HG02571 (cell line): ENCODE measurements around the gene MKX.
"Not testable (repeated sequence)": the region's sequence is repeated elsewhere in the genome, so short reads cannot be mapped to it uniquely, and the experiment has no call there.

Experiments
- ATAC-seq: cut with Tn5 transposase; IDR thresholded peaks from one replicate; pipeline ENCODE4 v1.9.1; 2021; ENCODE audit warnings: mild to moderate bottlenecking, moderate library complexity; ENCODE audit not compliant: unreplicated experiment

Gene MKX

DNA sequence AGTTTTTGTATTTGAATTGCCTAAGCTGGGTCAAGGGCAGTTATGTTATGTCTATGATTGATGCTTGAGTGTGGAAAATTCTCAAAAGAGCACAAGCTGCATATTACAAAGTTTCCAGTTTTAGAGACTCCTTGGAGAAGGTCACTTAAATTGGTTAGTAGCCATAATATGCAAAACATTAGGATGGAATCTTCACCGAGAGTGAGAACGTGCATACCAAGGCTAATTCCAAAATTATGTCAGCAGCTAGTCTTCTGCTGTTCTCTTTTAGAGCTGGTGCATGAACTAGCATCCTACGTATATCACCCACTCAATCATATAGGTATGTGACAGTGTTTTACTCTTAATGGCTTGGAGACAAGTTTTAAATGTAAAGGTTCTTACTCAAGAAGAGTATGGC is 49.2 kb downstream of the MKX start:
- ATAC-seq: no peak

DNA sequence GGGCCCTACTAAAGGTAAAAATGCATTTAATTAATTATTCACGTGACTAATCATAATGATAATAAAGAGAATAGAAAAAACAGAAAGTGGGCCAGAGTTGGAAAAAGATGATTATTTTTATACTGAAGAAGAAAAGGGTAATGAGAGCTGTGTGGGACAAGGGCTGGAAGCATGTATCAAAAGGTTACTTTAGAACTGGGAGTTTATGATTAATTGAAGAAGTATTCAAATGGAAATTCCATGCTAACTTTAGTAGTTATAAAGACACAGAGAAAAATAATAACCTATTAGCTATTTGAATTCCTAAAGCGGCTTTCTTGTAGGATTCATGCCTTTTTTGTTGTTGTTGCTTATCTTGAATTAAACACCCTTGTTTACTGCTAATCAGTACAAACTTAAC is 49.9 kb downstream of the MKX start:
- no peak for ATAC-seq

- no peak for ATAC-seq
Observed at GRCh38 chr10:27695088-27695487, 50.5 kb downstream of the MKX start.

GRCh38 chr10:27692663-27693062 is 53.0 kb downstream of the MKX start:
- ATAC-seq: no peak

DNA sequence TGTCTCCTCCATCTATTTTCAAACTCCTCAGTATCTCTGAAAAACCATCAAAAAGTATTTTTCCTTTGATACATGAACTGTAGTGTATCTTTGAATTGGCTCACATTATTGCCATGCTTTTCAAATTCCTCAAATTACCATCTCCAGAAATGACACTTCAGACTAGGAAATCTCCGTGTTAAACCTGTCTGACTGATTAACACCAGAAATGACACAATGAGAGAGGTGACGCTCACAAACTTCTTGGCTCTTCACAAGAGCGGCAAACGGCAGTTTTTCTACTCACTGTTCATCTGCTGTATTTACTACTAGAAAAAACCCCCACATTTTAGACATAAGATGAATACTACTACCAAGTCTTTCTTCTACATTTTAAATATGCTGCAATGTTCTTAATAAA is 56.6 kb downstream of the MKX start:
- ATAC-seq: no peak

GRCh38 chr10:27688276-27688675 is 57.3 kb downstream of the MKX start:
- ATAC-seq: no peak

- ATAC-seq: no peak
Observed at GRCh38 chr10:27687743-27688142, 57.9 kb downstream of the MKX start.

DNA sequence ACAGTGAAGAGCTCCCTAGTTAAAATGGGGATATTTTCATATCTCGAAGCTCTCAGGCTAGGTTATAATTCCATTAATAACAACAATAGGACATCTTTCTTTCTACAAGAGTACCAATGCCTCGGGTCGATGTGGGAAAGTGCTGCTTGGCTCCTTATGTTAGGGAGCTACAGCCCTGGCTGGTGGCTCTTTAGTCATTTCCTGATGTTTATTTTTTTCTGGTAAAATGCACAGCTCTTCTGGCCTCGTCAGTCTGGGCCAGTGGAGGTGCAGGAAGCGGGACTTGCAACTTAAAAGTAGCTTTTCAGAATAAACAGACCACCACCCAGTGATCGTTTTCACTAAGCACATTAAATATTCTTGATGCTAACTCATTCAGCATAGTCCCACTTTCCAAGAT is 58.3 kb downstream of the MKX start:
- no peak for ATAC-seq

- no peak for ATAC-seq
Observed at GRCh38 chr10:27685681-27686080, 59.9 kb downstream of the MKX start.

GRCh38 chr10:27683226-27683625 is 62.4 kb downstream of the MKX start:
- no peak for ATAC-seq

- ATAC-seq: not testable (repeated sequence)
Observed at GRCh38 chr10:27681795-27682194, 63.8 kb downstream of the MKX start.

- no peak for ATAC-seq
Observed at GRCh38 chr10:27680691-27681605, 64.7 kb downstream of the MKX start.

- ATAC-seq: no peak
Observed at GRCh38 chr10:27680006-27680557, 65.5 kb downstream of the MKX start.

DNA sequence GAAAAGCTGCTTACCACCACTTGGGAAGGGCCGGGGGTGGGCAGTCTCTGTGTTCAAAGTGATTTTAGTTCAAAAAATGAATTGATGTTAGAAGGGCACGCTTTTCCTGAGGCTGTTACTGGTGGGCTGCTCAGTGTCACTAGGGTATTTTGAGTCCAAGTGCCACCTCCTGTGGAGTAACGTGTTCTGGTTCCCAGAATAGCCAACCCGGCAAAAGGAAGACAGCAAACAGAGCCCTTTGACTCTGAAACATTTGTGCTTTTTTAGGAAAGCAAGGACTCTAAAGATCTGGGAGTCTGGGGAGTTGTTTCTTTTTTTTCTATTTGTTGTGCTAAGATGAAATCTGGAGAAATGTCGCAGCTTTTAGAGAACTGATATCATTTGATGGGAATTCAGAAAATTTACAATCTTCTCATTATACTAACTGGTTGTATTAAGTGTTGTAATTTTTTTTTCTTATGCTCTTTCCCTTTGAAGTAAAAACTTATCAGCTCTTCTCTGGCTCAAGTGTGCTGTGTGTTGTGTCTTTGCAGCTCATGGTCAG is 66.2 kb downstream of the MKX start:
- ATAC-seq: no peak

DNA sequence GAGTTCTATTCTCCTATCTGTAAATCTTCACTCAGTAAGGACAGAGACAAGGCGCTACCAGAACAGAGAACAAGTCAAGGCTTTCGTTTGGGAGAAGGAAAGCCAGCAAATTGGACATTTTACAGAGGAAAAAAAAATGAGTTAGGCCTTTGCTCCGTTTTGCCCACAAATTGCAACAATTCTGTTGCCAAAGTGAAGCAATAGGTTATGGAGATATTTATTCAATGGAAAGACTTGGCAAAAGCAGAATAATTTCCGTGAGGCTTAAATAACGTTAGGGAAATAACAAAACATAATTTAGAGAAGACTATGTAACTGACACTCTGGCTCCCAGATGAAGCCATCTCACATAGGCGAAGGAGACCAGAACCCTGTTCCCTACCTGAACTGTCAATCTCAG is 67.5 kb downstream of the MKX start:
- ATAC-seq: no peak

DNA sequence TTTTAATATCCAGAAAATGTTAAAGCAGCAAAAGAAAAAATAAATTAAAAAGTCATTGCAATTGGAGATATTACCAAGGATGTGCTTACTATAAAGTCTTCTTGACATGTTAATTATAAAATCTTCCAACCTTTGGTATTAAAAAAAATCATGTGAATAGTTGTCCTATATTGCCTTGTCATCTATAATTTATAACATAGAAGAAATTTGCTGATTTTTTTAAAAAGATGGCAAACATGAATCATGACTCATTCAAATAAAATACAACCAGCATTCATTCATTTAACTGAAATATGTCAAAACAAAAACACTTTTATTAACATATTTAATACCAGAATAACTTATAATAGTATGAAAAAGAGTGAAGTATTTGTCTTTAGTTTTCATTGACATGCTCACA is 72.6 kb downstream of the MKX start:
- ATAC-seq: no peak

- ATAC-seq: no peak
Observed at GRCh38 chr10:27671821-27672220, 73.8 kb downstream of the MKX start.

GRCh38 chr10:27664461-27664860 is 81.2 kb downstream of the MKX start:
- no peak for ATAC-seq

DNA sequence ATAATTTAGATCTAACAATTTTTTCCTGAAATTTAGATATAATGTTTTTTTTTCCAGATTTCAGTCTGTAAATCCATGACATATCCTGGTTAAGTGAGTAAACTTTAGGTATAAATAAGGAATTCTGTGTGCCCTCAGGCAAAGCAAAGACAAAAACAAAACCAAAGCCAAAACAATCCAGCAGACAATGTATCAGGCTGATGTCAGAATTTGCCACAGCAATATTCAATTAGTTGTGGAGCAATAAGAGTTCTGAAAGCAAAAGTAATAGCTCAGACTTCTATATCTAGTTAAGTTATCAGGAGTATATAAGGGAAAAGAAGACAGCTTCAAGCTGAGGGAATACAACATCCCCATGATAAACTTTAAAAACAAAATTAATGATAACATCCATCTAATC is 82.0 kb downstream of the MKX start:
- no peak for ATAC-seq

- ATAC-seq: no peak
Observed at GRCh38 chr10:27661514-27662286, 83.9 kb downstream of the MKX start.

- no peak for ATAC-seq
Observed at GRCh38 chr10:27660711-27661110, 84.9 kb downstream of the MKX start.

DNA sequence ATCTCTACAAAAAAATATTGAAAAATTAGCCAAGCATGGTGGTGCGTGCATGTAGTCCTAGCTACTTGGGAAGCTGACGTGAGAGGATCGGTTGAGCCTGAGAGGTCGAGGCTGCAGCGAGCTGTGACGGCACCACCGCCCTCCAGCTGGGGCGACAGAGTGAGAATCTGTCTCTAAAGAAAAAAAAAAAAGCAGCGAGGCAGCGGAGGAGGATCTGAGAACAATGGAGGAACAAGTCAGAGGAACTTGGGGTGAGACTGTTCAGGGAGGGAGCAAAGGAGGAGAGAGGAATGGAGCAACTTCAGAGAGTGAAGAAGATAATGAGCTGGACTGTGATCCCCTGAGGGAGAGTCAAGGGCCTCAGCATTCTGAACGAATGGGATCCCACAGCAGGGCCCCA is 85.4 kb downstream of the MKX start:
- ATAC-seq: no peak
